GM12801 (cell line): Measurements from ENCODE around the gene STOM.

ENCODE experiments used
- CTCF ChIP-seq: IDR thresholded peaks from one replicate; pipeline ENCODE4 v1.5.1; 2011; ENCODE audit warnings: control low read depth; ENCODE audit not compliant: insufficient read length; ENCODE audit errors: extremely low read depth

Gene STOM

GRCh38 chr9:121294866-121295661 lies 75.0 kb downstream of the STOM start:
- TF ChIP-seq CTCF, result no peak

- no peak for TF ChIP-seq CTCF
Observed at GRCh38 chr9:121294151-121294743, 75.8 kb downstream of the STOM start.

- no peak for TF ChIP-seq CTCF
Observed at GRCh38 chr9:121292801-121293241, 77.2 kb downstream of the STOM start.

GRCh38 chr9:121292051-121292450 lies 78.0 kb downstream of the STOM start:
- TF ChIP-seq CTCF, result no peak

GRCh38 chr9:121289772-121290370 lies 80.2 kb downstream of the STOM start:
- TF ChIP-seq CTCF, result no peak

- TF ChIP-seq CTCF, result no peak
Observed at GRCh38 chr9:121289026-121289771, 80.9 kb downstream of the STOM start.
